ENCODE results near the gene EPB41L5.
"Not testable (repeated sequence)": the region's sequence is repeated elsewhere in the genome, so short reads cannot be mapped to it uniquely, and the experiment has no call there.

Gene EPB41L5

DNA sequence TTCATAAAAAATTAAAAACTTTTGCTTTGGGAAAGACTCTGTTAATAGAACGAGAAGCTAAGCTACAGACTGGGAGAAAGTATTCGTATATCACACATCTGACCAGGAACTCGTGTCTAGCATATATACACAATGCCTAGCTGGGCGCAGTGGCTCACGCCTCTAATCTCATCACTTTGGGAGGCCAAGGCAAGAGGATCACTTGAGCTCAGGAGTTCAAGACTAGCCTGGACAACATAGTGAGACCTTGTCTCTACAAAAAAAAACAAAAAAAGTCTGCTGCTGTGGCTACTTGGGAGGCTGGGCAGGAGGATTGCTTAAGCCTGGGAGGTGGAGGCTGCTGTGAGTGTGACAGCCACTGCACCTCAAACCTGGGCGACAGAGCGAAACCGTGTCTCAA, 46.6 kb downstream of the EPB41L5 start:
- CTCF ChIA-PET, result no interaction called here
- H3K4me3 ChIP-seq (ENCODE audit: low read depth, low read length), result no peak overlapping the region
- POLR2A ChIA-PET, result no interaction called here
- TF ChIP-seq, protein P1, sequence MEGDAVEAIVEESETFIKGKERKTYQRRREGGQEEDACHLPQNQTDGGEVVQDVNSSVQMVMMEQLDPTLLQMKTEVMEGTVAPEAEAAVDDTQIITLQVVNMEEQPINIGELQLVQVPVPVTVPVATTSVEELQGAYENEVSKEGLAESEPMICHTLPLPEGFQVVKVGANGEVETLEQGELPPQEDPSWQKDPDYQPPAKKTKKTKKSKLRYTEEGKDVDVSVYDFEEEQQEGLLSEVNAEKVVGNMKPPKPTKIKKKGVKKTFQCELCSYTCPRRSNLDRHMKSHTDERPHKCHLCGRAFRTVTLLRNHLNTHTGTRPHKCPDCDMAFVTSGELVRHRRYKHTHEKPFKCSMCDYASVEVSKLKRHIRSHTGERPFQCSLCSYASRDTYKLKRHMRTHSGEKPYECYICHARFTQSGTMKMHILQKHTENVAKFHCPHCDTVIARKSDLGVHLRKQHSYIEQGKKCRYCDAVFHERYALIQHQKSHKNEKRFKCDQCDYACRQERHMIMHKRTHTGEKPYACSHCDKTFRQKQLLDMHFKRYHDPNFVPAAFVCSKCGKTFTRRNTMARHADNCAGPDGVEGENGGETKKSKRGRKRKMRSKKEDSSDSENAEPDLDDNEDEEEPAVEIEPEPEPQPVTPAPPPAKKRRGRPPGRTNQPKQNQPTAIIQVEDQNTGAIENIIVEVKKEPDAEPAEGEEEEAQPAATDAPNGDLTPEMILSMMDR (IDR thresholded peaks at IDR 0.05; ENCODE audit: insufficient read depth, low read length, missing control alignments), result no peak
- DNase-seq (ENCODE audit: low read depth, low spot score), result no peak

DNA sequence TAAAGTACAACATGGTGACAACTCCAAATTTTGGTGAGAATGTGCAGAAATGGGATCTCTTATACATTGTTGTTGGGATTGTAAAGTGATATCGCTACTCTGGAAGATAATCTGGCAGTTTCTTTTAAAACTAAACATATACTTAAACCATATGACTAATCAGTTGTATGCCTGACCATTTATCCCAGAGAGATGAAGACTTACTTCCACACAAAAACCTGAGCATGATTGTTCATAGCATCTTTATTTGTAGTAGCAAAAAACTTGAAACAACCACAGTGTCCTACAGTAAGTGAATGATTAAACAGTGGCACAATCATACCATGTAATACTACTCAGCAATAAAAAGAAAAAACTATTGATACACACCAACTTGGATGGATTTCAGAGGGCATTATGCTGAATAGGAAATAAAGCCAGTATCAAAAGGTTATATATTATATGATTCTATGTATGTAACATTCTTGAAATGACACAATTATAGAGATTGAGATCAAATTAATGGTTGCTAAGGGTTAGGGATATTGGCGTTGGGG, 47.3 kb downstream of the EPB41L5 start:
- no peak for DNase-seq (ENCODE audit: low read depth, low spot score)
- POLR2A ChIA-PET, result no interaction called here
- H3K4me3 ChIP-seq (ENCODE audit: low read depth, low read length), result no peak overlapping the region
- CTCF ChIA-PET, result no interaction called here
- TF ChIP-seq, protein P1 (IDR thresholded peaks at IDR 0.05; ENCODE audit: insufficient read depth, low read length, missing control alignments), result no peak

GRCh38 chr2:120064664-120065063, 51.8 kb downstream of the EPB41L5 start:
- no peak overlapping the region for H3K4me3 ChIP-seq (ENCODE audit: low read depth, low read length)
- TF ChIP-seq, protein P1 (IDR thresholded peaks at IDR 0.05; ENCODE audit: insufficient read depth, low read length, missing control alignments), result no peak
- CTCF ChIA-PET, result no interaction called here
- no peak for DNase-seq (ENCODE audit: low read depth, low spot score)
- POLR2A ChIA-PET, result no interaction called here

GRCh38 chr2:120066800-120067547, 54.1 kb downstream of the EPB41L5 start:
- ChIA-PET POLR2A (no interaction called here), CTCF (no interaction called here)
- no peak for DNase-seq (ENCODE audit: low read depth, low spot score)
- TF ChIP-seq, protein P1 (IDR thresholded peaks at IDR 0.05; ENCODE audit: insufficient read depth, low read length, missing control alignments), result no peak
- no peak overlapping the region for H3K4me3 ChIP-seq (ENCODE audit: low read depth, low read length)

DNA sequence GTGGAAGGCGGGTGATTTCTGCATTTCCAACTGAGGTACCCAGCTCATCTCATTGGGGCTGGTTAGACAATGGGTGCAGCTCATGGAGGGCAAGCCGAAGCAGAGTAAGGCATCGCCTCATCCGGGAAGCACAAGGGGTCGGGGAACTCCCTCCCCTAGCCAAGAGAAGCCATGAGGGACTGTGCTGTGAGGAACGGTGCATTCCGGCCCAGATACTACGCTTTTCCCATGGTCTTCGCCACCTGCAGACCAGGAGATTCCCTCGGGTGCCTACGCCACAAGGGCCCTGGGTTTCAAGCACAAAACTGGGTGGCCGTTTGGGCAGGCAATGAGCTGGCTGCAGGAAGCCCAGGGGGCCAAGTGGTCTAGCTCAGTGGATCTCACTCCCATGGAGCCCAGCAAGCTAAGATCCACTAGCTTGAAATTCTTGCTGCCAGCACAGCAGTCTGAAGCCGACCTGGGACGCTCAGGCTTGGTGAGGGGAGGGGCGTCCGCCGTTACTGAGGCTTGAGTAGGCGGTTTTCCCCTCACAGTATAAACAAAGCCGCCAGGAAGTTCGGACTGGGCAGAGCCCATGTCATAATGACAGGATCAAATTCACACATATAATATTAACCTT, 55.3 kb downstream of the EPB41L5 start:
- H3K4me3 ChIP-seq (ENCODE audit: low read depth, low read length); POLR2A ChIA-PET; CTCF ChIA-PET; DNase-seq (ENCODE audit: low read depth, low spot score): not testable (repeated sequence)

GRCh38 chr2:120075545-120075944, 62.7 kb downstream of the EPB41L5 start:
- H3K4me3 ChIP-seq (ENCODE audit: low read depth, low read length), result no peak overlapping the region
- CTCF ChIA-PET, result no interaction called here
- POLR2A ChIA-PET, result no interaction called here
- no peak for DNase-seq (ENCODE audit: low read depth, low spot score)
- TF ChIP-seq, protein P1 (IDR thresholded peaks at IDR 0.05; ENCODE audit: insufficient read depth, low read length, missing control alignments), result no peak
